SKM-1 (cell line): ENCODE data around the gene PIK3C3.
"Not testable (repeated sequence)": the region's sequence is repeated elsewhere in the genome, so short reads cannot be mapped to it uniquely, and the experiment has no call there.

ENCODE experiments used
- DNase-seq: peaks from one replicate; lab custom pipeline; 2025; ENCODE audit not compliant: unreplicated experiment; lab: John Stamatoyannopoulos, UW

The PIK3C3 gene

DNA sequence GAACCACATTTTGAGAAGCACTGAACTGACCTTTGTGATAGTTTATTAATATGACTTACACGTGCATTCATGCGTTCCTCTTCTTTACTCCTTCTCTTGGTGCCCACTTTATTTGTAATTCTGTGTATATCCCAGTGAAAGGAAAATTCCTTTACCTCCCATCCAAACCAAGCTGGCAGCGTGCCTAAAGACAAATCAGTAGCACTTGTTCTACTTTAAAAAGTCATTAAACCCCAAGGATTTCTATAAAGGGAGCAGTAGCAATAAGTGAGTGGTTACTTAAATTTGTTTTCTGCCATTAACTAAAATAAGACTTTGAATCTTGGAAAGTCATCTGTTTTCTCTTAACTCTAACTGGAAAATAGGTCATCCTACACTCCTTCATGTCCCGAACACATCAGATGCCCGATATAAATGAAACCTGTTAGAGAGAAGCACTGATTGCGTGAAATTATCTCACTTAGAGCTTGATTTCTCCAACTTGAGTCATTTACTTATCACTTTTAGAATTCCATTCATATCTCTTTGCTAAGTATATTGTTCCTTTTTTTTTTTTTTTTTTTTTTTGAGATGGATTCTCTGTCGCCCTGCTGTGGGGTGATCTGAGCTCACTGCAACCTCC is 10.7 kb downstream of the PIK3C3 start:
- no peak for DNase-seq

DNA sequence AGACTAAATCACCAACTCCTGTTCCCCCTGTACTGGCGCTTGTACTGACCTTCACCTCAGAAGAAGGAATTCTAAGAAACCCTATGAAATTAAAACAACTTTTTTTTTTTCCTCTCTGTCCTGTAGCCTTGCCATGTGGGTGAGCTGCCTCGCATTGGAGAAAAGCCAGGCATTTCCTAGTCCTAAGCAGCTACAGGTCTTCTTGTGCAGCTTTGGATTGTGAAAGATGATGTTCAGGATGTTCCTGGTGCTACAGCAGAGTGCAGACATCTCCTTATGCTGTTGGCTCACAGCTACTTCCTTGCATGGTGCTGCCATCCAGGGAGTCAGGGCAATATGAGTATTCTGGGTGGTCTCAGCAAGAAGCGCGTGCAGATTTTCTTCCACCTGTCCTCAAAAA is 11.9 kb downstream of the PIK3C3 start:
- DNase-seq, result no peak

DNA sequence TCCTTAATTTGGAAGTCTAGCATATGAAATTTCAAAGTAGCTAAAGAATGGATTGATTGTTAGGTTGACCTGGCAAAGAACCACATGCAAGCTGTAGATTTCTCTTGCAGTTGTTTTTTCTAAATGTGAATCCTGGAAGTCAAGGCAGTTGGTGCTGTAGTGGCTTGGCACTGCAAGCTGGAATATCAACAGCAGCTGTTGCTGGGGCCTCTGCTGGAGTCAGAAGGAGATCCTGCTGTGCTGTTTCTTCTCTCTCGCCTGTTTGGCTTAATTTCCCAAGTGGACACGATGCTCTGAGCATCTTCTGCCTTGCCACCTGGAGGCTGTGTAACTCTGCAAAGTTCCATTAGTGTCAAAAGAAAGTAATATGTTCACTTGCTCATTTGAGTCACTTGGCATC is 12.6 kb downstream of the PIK3C3 start:
- DNase-seq, result no peak

- DNase-seq, result no peak
Measured at GRCh38 chr18:41969881-41970280, 14.8 kb downstream of the PIK3C3 start.

- DNase-seq, result no peak
Measured at GRCh38 chr18:41972067-41972925, 17.3 kb downstream of the PIK3C3 start.

- DNase-seq, result no peak
Measured at GRCh38 chr18:41973983-41974382, 18.9 kb downstream of the PIK3C3 start.

GRCh38 chr18:41974796-41975201 is 19.8 kb downstream of the PIK3C3 start:
- no peak for DNase-seq

DNA sequence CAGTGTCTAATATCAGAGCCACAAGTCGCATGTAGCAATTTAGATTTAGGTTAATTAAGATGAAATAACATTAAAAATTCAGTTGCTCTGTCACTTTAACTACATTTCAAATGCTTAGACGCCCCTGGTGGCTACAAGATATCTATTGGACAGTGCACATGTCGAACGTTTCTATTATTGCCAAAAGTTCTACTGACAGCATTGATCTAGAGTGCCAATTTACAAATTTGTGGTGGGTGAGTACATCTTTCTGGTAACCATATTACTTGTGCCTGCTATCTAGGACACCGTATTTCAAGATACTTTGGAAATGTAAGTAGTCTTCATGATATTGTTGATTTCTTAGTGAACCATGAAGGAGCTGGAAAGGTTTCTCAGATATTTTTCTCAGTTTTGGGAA is 20.2 kb downstream of the PIK3C3 start:
- no peak for DNase-seq

GRCh38 chr18:41977233-41977632 is 22.2 kb downstream of the PIK3C3 start:
- no peak for DNase-seq

DNA sequence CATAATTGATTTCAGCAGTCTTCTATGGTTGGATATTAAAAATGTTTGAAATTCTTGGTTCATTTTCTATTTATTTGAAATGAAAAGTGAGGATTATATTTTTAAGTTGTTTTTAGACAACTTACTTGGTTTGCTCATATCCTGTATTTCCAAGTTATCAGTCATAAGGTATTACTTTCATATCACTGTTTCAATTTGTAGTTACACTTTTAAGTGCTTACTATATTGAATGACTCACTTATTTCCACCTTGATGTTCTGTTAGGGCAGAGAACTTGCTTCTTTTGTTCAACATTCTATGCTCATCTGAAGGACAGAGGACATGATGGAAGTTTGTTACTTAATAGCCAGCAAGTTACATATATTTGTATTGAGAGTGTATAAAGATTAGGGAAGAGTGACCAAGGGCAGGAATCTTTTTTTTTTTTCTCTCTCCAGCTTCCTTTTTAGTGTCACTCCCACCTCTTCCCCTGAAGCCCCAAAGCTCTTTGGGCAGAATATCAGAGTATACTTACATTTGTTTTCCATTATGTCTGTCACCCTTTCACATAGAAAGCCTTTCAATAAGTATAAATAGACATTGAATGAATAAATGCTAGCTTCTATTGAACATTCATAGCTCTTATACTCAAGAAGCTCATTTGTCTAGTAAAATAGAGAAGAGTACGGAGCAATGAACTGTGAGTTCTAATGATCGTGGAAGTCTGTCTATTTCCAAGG is 28.1 kb downstream of the PIK3C3 start:
- DNase-seq, result no peak

DNA sequence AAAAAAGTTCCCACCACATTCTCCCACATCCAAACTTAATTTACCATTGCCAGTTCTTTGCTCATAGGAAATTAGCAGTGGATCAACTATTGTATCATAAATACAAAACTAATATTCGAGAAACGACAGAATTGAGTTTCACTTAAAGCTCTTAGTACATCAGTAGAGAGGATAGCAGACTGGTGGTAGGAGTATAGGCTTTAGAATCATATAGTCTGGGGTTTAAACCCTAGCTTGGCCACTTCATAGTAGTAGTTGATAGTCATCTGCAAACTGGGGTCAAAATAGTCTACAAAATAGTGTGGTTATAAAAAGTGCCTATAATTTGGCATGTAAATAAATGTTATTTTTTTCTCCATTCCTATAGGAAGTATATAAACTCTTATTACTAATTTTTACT is 30.9 kb downstream of the PIK3C3 start:
- DNase-seq, result no peak

GRCh38 chr18:41989508-41989907 is 34.5 kb downstream of the PIK3C3 start:
- DNase-seq, result no peak

DNA sequence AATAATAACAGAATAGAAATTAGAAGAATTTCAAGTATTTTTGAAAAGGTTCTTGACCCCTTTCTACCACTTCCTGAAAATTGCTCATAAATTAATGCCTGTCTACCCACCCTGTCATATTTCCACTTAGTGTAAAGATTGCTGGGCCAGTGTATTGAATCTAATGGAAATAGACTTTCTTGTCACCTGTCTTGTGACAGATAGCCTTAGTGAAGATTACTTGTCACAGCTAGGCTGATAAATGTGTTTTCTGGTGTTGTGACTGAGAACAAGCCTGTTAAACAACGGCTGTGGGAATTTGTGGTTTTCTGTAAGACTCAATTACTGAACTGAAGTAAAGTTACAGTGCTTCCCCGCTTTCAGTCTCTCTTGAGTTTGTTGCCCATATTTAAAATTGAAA is 37.0 kb downstream of the PIK3C3 start:
- no peak for DNase-seq

DNA sequence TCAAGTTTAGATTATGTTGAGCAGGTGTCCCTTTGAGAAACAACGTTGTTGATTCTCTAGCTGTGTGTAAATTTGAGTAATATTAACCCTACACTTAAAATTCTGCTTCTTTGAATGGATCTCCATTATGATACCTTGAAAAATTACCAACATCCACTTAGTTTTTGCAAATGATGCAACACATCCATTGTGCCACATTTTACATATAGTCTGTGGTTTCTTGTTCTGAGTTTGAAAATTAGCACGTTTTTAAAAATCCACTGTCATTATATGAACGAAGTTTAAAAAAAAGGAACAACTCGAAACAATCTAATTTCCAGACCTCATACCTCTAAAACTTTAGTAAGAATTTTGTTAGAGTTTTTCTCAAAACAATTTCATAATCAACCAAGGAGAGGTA is 37.7 kb downstream of the PIK3C3 start:
- no peak for DNase-seq

GRCh38 chr18:41993151-41993550 is 38.1 kb downstream of the PIK3C3 start:
- DNase-seq, result no peak

GRCh38 chr18:41996020-41996419 is 41.0 kb downstream of the PIK3C3 start:
- DNase-seq, result no peak

DNA sequence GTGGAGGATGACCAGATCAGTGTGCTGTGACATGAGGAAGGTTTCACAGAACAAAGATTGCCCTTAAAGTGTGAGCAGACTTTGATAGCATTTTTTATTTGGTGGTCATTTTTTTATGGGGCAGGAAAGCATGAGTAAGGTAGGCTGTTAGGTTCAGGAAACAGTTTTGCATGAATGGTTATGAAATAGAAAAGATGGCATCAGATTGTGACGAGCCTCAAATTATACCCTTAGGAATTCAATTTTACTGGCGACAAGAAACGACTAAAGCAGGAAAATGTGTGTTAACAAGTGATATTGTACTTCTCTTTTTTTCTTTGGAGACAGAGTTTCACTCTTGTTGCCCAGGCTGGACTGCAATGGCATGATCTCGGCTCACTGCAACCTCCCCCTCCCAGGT is 44.7 kb downstream of the PIK3C3 start:
- DNase-seq, result no peak

DNA sequence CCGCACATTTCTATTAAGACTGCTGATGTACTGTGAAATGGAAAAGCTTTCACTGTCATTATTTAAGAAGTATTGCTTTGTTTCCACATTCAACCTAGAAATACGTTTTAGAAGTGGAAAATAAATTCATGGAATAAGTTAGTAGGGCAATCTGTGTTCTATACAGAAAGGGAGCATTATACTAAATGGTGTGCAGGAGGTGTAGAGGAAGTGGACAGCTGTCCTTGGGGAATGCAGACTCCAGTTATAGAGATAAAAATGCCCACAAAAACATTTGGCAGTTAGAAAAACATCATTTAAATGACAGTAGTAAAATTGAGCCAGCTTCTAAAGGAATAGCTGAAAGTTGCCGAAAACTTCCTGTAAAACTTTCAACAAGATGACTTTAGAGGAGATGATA is 46.8 kb downstream of the PIK3C3 start:
- DNase-seq, result no peak

DNA sequence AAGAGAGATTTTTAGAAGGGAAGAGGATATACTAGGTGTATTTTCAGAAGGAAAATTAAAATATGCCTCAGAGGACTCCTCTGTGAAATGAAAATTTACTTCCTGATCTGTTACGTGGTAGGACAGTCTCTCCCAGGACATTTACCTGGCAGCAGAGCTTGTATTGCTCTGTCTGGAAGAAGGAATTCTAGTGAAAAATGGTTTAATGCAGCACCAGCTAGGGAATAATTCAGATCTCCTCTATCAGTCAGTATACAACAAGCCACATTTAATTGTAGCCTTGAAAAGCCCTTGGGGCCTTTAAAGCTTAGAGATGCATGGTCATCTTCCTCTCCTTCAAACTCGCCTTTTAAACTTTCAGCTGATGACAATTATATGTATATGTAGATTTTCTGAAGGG is 49.6 kb downstream of the PIK3C3 start:
- no peak for DNase-seq

DNA sequence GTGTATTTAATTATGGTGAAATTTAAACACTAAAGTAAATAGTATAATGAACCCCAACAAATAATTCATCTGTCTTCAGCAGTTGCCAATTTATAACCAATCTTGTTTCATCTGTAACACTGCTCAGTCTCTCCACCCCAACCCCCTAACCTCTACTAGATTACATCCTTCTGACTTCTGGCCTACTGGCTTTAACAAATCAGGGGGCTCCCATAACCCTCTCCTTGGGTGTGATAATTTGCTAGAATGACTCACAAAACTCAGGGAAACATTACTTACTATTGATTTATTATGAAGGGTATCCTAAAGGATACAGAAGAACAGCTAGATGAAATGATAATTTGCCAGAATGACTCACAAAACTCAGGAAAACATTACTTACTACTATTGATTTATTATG is 50.7 kb downstream of the PIK3C3 start:
- DNase-seq, result no peak

DNA sequence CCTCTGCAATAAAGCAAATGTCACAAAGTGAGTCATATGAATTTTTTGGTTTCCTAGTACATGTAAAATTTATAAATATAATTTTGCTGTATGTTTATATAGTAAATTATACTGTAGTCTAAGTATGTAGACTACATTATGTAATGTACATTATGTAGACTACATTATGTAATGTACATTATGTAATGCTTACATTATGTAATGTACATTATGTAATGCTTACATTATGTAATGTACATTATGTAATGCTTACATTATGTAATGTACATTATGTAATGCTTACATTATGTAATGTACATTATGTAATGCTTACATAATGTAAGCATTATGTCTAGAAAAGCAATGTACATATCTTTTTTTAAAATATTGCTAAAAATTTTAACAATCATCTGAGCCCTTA is 54.4 kb downstream of the PIK3C3 start:
- not testable (repeated sequence) for DNase-seq

- DNase-seq, result no peak
Measured at GRCh38 chr18:42011053-42011452, 56.0 kb downstream of the PIK3C3 start.
